Gastroesophageal sphincter (tissue), 4 donors: ENCODE measurements around the gene MRGPRG. TPM values are rescaled to one million over a fixed set of nuclear protein-coding genes. Genes with fewer than 3 reads are reported as not detected.

Source experiments
- ATAC-seq: fragments of 150-250 bp; one replicate; pipeline ENCODE4 v1.9.1; 2016; ENCODE audit warnings: mild to moderate bottlenecking, moderate library complexity
- H3K27ac ChIP-seq, 4 donors: fragments of 200-600 bp; sonication (generic) in 3 of 4; 1 replicate in 3 of 4; 2 replicates in 1 of 4; pipeline ENCODE4 v1.5.1; 2016 to 2019
- H3K27me3 ChIP-seq: fragments of 200-600 bp; sonication (generic); one replicate; pipeline ENCODE4 v1.5.1; 2019
- H3K36me3 ChIP-seq, 2 donors: fragments of 200-600 bp; sonication (generic); one replicate each; pipeline ENCODE4 v1.5.1; 2019; ENCODE audit warnings: control low read depth in 1 of 2
- H3K4me1 ChIP-seq, 3 donors: fragments of 200-600 bp; sonication (generic); 1 replicate in 2 of 3; 2 replicates in 1 of 3; pipeline ENCODE4 v1.5.1; 2016 to 2019; ENCODE audit warnings: control low read depth in 2 of 3
- H3K4me3 ChIP-seq, 2 donors: fragments of 200-600 bp; sonication (generic); one replicate each; pipeline ENCODE4 v1.5.1; 2019; ENCODE audit warnings: mild to moderate bottlenecking in 1 of 2, moderate library complexity in 1 of 2
- H3K9me3 ChIP-seq, 3 donors: fragments of 200-600 bp; sonication (generic); one replicate each; pipeline ENCODE4 v1.5.1; 2017 to 2019; ENCODE audit warnings: control low read depth in 2 of 3
- CTCF ChIP-seq, 4 experiments: fragments of 200-600 bp in 2 of 4; fragments of 450-650 bp in 2 of 4; sonication (generic) in 1 of 4; IDR thresholded peaks; one replicate each; pipeline ENCODE4 v1.5.1; 2017 to 2019; ENCODE audit warnings: antibody characterized with exemption in 4 of 4, mild to moderate bottlenecking in 2 of 4, moderate library complexity in 2 of 4
- EP300 ChIP-seq: sonication (generic); formaldehyde crosslinking; IDR thresholded peaks from one replicate; pipeline ENCODE4 v1.6.1; 2017; ENCODE audit warnings: antibody characterized with exemption, mild to moderate bottlenecking
- POLR2A ChIP-seq, 2 donors: fragments of 450-650 bp; IDR thresholded peaks; one replicate each; pipeline ENCODE4 v1.6.1; 2017; ENCODE audit warnings: antibody characterized with exemption in 2 of 2, mild to moderate bottlenecking in 2 of 2, moderate library complexity in 1 of 2
- POLR2AphosphoS5 ChIP-seq: sonication (generic); formaldehyde crosslinking; IDR thresholded peaks from one replicate; pipeline ENCODE4 v1.6.1; 2017; ENCODE audit warnings: antibody characterized with exemption
- WGBS, 2 donors: methylation state at CpG; one replicate each; pipeline ENCODE4 v1.1.5; 2018; ENCODE audit warnings: low coverage in 1 of 2; 5-methylcytosine and 5-hydroxymethylcytosine counted together
- total RNA-seq, 4 donors: library from RNA; depleted of rRNA; stranded (reverse); fragments of >200 nt; gene quantifications; one replicate each; pipeline ENCODE4 v1.1.0, GENCODE V29; 2016

The MRGPRG gene
- total RNA-seq, 4 donors from 2014 or later: not detected

GRCh38 chr11:3182462-3182852 is 36.2 kb downstream of the MRGPRG start:
- no peaks in the 10 kb centered on the region for H3K4me1 ChIP-seq
- no peak for ATAC-seq
- H3K4me3 ChIP-seq: no peak overlapping the region
- no peak overlapping the region for H3K27ac ChIP-seq
- no peaks in the 10 kb centered on the region for H3K36me3 ChIP-seq
- WGBS, 2 donors: no CpG with 5 or more reads among the region's 4 CpGs
- TF ChIP-seq POLR2A (IDR thresholded peaks at IDR 0.05) (no peak), EP300 (no peak), POLR2AphosphoS5 (no peak), CTCF (IDR thresholded peaks at IDR 0.05) (no peak)
- no peaks in the 10 kb centered on the region for H3K9me3 ChIP-seq
- H3K27me3 ChIP-seq: no peaks in the 10 kb centered on the region

DNA sequence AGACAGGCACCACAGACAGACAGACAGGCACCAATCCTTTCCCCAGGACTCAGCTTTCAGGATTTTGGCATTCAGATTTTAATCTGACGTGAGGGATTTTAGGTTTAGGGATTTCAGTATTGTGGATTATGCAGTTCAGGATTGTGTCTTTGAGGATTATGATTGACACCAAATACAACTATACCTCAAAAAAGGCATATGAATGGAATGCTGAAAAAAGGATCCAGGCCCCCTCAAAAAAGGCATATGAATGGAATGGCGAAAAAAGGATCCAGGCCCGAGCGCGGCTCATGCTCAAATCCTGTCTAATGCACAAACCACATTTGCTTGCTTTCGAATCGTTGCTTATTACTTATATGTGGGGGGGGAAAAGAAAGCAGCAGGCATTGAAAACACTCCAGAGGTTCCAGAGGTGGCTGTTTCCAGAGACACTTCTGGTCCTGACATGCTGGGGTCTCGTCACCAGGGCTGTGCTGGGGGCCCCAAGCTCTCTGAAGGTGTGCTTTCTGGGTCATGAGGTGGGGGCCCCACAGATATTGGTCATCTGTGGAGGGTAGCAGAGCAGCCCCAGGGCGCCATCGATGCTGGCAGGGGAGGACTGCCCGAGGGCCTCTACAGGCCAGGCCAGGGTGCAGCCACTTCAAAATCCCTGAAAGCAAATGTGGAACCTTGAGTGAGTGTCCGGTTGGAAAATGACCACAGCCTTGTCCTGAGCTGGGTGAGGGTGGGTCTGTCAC is 36.7 kb downstream of the MRGPRG start:
- H3K27ac ChIP-seq: no peak overlapping the region
- WGBS, 2 donors: 86 to 88% methylated on average over 7 to 9 of the region's 12 CpGs
- H3K4me1 ChIP-seq: no peaks in the 10 kb centered on the region
- H3K27me3 ChIP-seq: no peaks in the 10 kb centered on the region
- ATAC-seq: no peak
- H3K9me3 ChIP-seq: no peaks in the 10 kb centered on the region
- no peak for TF ChIP-seq CTCF (IDR thresholded peaks at IDR 0.05)
- H3K4me3 ChIP-seq: no peak overlapping the region
- no peaks in the 10 kb centered on the region for H3K36me3 ChIP-seq

GRCh38 chr11:3180869-3181268 is 37.7 kb downstream of the MRGPRG start:
- no peak overlapping the region for H3K4me3 ChIP-seq
- H3K27me3 ChIP-seq: no peaks in the 10 kb centered on the region
- ATAC-seq: no peak
- TF ChIP-seq POLR2A (IDR thresholded peaks at IDR 0.05) (no peak), POLR2AphosphoS5 (no peak), EP300 (no peak), CTCF (IDR thresholded peaks at IDR 0.05) (no peak)
- no peaks in the 10 kb centered on the region for H3K4me1 ChIP-seq
- peaks cover 0 to 9% (median 1%) of the 10 kb centered on the region in 3 donors for H3K9me3 ChIP-seq
- WGBS, 2 donors: 72% methylated on average over 3 of the region's 5 CpGs; no CpG with 5 or more reads in 1 of the 2 donors
- no peak overlapping the region for H3K27ac ChIP-seq
- H3K36me3 ChIP-seq: no peaks in the 10 kb centered on the region

GRCh38 chr11:3178349-3178748 is 40.3 kb downstream of the MRGPRG start:
- Histone ChIP-seq H3K36me3 (no peaks in the 10 kb centered on the region), H3K27me3 (no peaks in the 10 kb centered on the region), H3K4me1 (no peaks in the 10 kb centered on the region), H3K9me3 (peaks cover 0 to 9% (median 1%) of the 10 kb centered on the region in 3 donors), H3K4me3 (no peak overlapping the region), H3K27ac (no peak overlapping the region)
- ATAC-seq: no peak
- 40 to 52% methylated on average over 2 of the region's 2 CpGs for WGBS, 2 donors
- TF ChIP-seq POLR2AphosphoS5 (no peak), POLR2A (IDR thresholded peaks at IDR 0.05) (no peak), EP300 (no peak), CTCF (IDR thresholded peaks at IDR 0.05) (no peak)

DNA sequence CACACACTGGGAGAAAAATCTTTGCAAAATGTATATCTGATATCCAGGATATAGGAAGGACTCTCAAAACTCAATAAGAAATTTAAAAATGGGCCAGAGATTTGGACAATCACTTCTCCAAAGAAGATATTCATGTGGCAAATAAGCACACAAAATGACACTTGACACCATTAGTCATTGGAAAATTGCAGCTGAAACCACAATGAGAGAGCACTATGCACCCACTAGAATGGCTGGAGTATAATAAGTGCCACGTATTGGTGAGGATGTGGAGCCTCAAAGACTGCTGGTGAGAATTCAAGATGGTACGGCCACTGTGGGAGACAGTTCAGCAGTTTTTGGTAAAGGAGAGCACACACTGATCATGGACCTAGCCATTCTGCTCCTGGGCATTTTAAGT is 40.7 kb downstream of the MRGPRG start:
- H3K27ac ChIP-seq: no peak overlapping the region
- WGBS, 2 donors: 64 to 83% methylated on average over 2 of the region's 2 CpGs

More for the DNA sequence above, 40.7 kb downstream of the MRGPRG start:
- TF ChIP-seq POLR2AphosphoS5 (no peak), POLR2A (IDR thresholded peaks at IDR 0.05) (no peak), CTCF (IDR thresholded peaks at IDR 0.05) (no peak), EP300 (no peak)
- Histone ChIP-seq H3K4me3 (no peak overlapping the region), H3K27me3 (no peaks in the 10 kb centered on the region), H3K4me1 (no peaks in the 10 kb centered on the region), H3K9me3 (peaks cover 0 to 9% (median 1%) of the 10 kb centered on the region in 3 donors), H3K36me3 (no peaks in the 10 kb centered on the region)
- no peak for ATAC-seq
